Activated naive CD4-positive, alpha-beta T cell treated with anti-CD3 and anti-CD28 coated beads for 36 hours (primary cell): ENCODE data around the gene AATK. TPM values are rescaled to one million over a fixed set of nuclear protein-coding genes. Genes with fewer than 3 reads are reported as not detected.
A peak's percentile ranks its signal among the peaks of the same experiment; 100 is the strongest.

Experiments used
- CTCF ChIA-PET: fragments of 350-600 bp; sonication (Branson Sonifier 250); formaldehyde crosslinking; loops from one replicate; lab custom pipeline; 2021; ENCODE audit warnings: antibody characterized with exemption; lab: Charles Lee
- DNase-seq: peaks from one replicate; pipeline ENCODE4 v3.0.0-alpha.2; 2020
- H3K27ac Mint-ChIP-seq: one replicate; pipeline ENCODE4 v1.8.0; 2021; ENCODE audit warnings: mild to moderate bottlenecking, mixed read lengths
- H3K27me3 Mint-ChIP-seq: one replicate; pipeline ENCODE4 v1.8.0; 2021; ENCODE audit warnings: low read depth, mixed read lengths
- H3K36me3 Mint-ChIP-seq: one replicate; pipeline ENCODE4 v1.8.0; 2021; ENCODE audit warnings: low read depth, mixed read lengths
- H3K4me1 Mint-ChIP-seq: one replicate; pipeline ENCODE4 v1.8.0; 2021; ENCODE audit warnings: low read depth, mixed read lengths
- H3K4me3 Mint-ChIP-seq: one replicate; pipeline ENCODE4 v1.8.0; 2021; ENCODE audit warnings: mild to moderate bottlenecking, moderate library complexity, mixed read lengths
- H3K9me3 Mint-ChIP-seq: one replicate; pipeline ENCODE4 v1.8.0; 2021; ENCODE audit warnings: mixed read lengths
- intact Hi-C: fragments of 100-400 bp; cut with micrococcal nuclease; formaldehyde crosslinking; loops from one replicate; pipeline ENCODE4 v1.15.1; 2023
- total RNA-seq, 2 experiments: library from RNA; stranded (reverse); gene quantifications; one replicate each; pipeline ENCODE4 v1.2.3, GENCODE V29; 2021

The AATK gene
- total RNA-seq, 2 experiments from 2014 or later = 0.32 TPM; not detected in 1

- no peak overlapping the region for H3K27ac Mint-ChIP-seq
- no peaks in the 10 kb centered on the region for H3K27me3 Mint-ChIP-seq
- intact Hi-C loops = no loop called here
- no peak for DNase-seq
- peaks cover 2% of the 10 kb centered on the region for H3K4me1 Mint-ChIP-seq
- no peak overlapping the region for H3K4me3 Mint-ChIP-seq
- no peaks in the 10 kb centered on the region for H3K9me3 Mint-ChIP-seq
- no peaks in the 10 kb centered on the region for H3K36me3 Mint-ChIP-seq
- CTCF ChIA-PET = no interaction called here
Measured at GRCh38 chr17:81120695-81121621, 45.1 kb downstream of the AATK start.

GRCh38 chr17:81120149-81120484, 45.9 kb downstream of the AATK start:
- H3K4me1 Mint-ChIP-seq = peaks cover 2% of the 10 kb centered on the region
- H3K9me3 Mint-ChIP-seq = no peaks in the 10 kb centered on the region
- no peaks in the 10 kb centered on the region for H3K27me3 Mint-ChIP-seq
- no peak overlapping the region for H3K4me3 Mint-ChIP-seq
- no peaks in the 10 kb centered on the region for H3K36me3 Mint-ChIP-seq
- no peak overlapping the region for H3K27ac Mint-ChIP-seq
- CTCF ChIA-PET = no interaction called here
- intact Hi-C loops = no loop called here
- no peak for DNase-seq

GRCh38 chr17:81119223-81120148, 46.5 kb downstream of the AATK start:
- CTCF ChIA-PET = no interaction called here

GRCh38 chr17:81118308-81119221, 47.5 kb downstream of the AATK start:
- no peaks in the 10 kb centered on the region for H3K27me3 Mint-ChIP-seq
- CTCF ChIA-PET = no interaction called here
- intact Hi-C loops = no loop called here

More at GRCh38 chr17:81119223-81120148, 46.5 kb downstream of the AATK start:
- H3K4me3 Mint-ChIP-seq = peak overlapping the region; percentile 54
- H3K27ac Mint-ChIP-seq = no peak overlapping the region
- intact Hi-C loops = no loop called here
- H3K9me3 Mint-ChIP-seq = no peaks in the 10 kb centered on the region
- H3K27me3 Mint-ChIP-seq = no peaks in the 10 kb centered on the region
- H3K36me3 Mint-ChIP-seq = no peaks in the 10 kb centered on the region
- DNase-seq = peak; percentile 90
- peaks cover 2% of the 10 kb centered on the region for H3K4me1 Mint-ChIP-seq

GRCh38 chr17:81117672-81118198, 48.3 kb downstream of the AATK start:
- CTCF ChIA-PET = interaction anchor here (1.5 kb wide), 1 partner anchor 19 kb away, joined by 3 read pairs; no protein-coding TSS in a partner anchor
- H3K36me3 Mint-ChIP-seq = no peaks in the 10 kb centered on the region
- intact Hi-C loops = no loop called here

More at GRCh38 chr17:81118308-81119221, 47.5 kb downstream of the AATK start:
- Mint-ChIP-seq H3K9me3 (no peaks in the 10 kb centered on the region), H3K4me3 (peak overlapping the region; percentile 53), H3K27ac (no peak overlapping the region), H3K4me1 (peaks cover 2% of the 10 kb centered on the region), H3K36me3 (no peaks in the 10 kb centered on the region)
- no peak for DNase-seq

GRCh38 chr17:81116704-81117103, 49.3 kb downstream of the AATK start:
- H3K27ac Mint-ChIP-seq = no peak overlapping the region
- no peaks in the 10 kb centered on the region for H3K36me3 Mint-ChIP-seq
- peaks cover 2% of the 10 kb centered on the region for H3K4me1 Mint-ChIP-seq
- no peaks in the 10 kb centered on the region for H3K9me3 Mint-ChIP-seq
- H3K27me3 Mint-ChIP-seq = no peaks in the 10 kb centered on the region
- CTCF ChIA-PET = interaction anchor here (1.4 to 1.5 kb wide), 2 partner anchors 14 to 18 kb away, joined by 3 read pairs; no protein-coding TSS in a partner anchor
- DNase-seq = no peak
- intact Hi-C loops = no loop called here
- H3K4me3 Mint-ChIP-seq = no peak overlapping the region

More at GRCh38 chr17:81117672-81118198, 48.3 kb downstream of the AATK start:
- Mint-ChIP-seq H3K27ac (no peak overlapping the region), H3K4me3 (no peak overlapping the region), H3K4me1 (peaks cover 2% of the 10 kb centered on the region), H3K9me3 (no peaks in the 10 kb centered on the region), H3K27me3 (no peaks in the 10 kb centered on the region)
- no peak for DNase-seq

- CTCF ChIA-PET = interaction anchor here (1.4 to 1.5 kb wide), 2 partner anchors 14 to 18 kb away, joined by 3 read pairs; no protein-coding TSS in a partner anchor
- no peaks in the 10 kb centered on the region for H3K9me3 Mint-ChIP-seq
- no peak for DNase-seq
- no peak overlapping the region for H3K27ac Mint-ChIP-seq
- H3K27me3 Mint-ChIP-seq = no peaks in the 10 kb centered on the region
- H3K36me3 Mint-ChIP-seq = no peaks in the 10 kb centered on the region
- H3K4me3 Mint-ChIP-seq = no peak overlapping the region
- H3K4me1 Mint-ChIP-seq = peaks cover 2% of the 10 kb centered on the region
- intact Hi-C loops = no loop called here
Measured at GRCh38 chr17:81115749-81116464, 50.1 kb downstream of the AATK start.

GRCh38 chr17:81115219-81115618, 50.8 kb downstream of the AATK start:
- intact Hi-C loops = no loop called here
- peaks cover 2% of the 10 kb centered on the region for H3K4me1 Mint-ChIP-seq
- CTCF ChIA-PET = no interaction called here
- no peaks in the 10 kb centered on the region for H3K36me3 Mint-ChIP-seq
- no peak overlapping the region for H3K27ac Mint-ChIP-seq
- no peaks in the 10 kb centered on the region for H3K27me3 Mint-ChIP-seq
- H3K9me3 Mint-ChIP-seq = no peaks in the 10 kb centered on the region
- H3K4me3 Mint-ChIP-seq = no peak overlapping the region
- DNase-seq = no peak

- H3K36me3 Mint-ChIP-seq = no peaks in the 10 kb centered on the region
- H3K4me3 Mint-ChIP-seq = no peak overlapping the region
- intact Hi-C loops = no loop called here
- no peaks in the 10 kb centered on the region for H3K27me3 Mint-ChIP-seq
- CTCF ChIA-PET = interaction anchor here (0.6 kb wide), 1 partner anchor 123 kb away, joined by 3 read pairs; the partner anchor contains the start of gene CHMP6
- H3K4me1 Mint-ChIP-seq = peaks cover 5% of the 10 kb centered on the region
- H3K9me3 Mint-ChIP-seq = no peaks in the 10 kb centered on the region
- H3K27ac Mint-ChIP-seq = no peak overlapping the region
- no peak for DNase-seq
Measured at GRCh38 chr17:81114351-81115093, 51.5 kb downstream of the AATK start.

GRCh38 chr17:81113158-81113724, 52.8 kb downstream of the AATK start:
- CTCF ChIA-PET = interaction anchor here (1.4 kb wide), 1 partner anchor 11 kb away, joined by 5 read pairs; no protein-coding TSS in a partner anchor
- H3K4me3 Mint-ChIP-seq = no peak overlapping the region
- DNase-seq = no peak
- H3K9me3 Mint-ChIP-seq = no peaks in the 10 kb centered on the region
- no peaks in the 10 kb centered on the region for H3K27me3 Mint-ChIP-seq
- no peak overlapping the region for H3K27ac Mint-ChIP-seq
- intact Hi-C loops = no loop called here
- no peaks in the 10 kb centered on the region for H3K36me3 Mint-ChIP-seq
- H3K4me1 Mint-ChIP-seq = peaks cover 2% of the 10 kb centered on the region
